GM12891 (cell line): Measurements from ENCODE around the gene NUAK2.
"Not testable (repeated sequence)": the region's sequence is repeated elsewhere in the genome, so short reads cannot be mapped to it uniquely, and the experiment has no call there.

ENCODE experiments used
- PAX5 ChIP-seq: IDR thresholded peaks from 2 replicates; pipeline ENCODE4 v1.6.1; 2011; ENCODE audit warnings: low read length, moderate library complexity, mild to moderate bottlenecking; ENCODE audit not compliant: insufficient read depth, severe bottlenecking
- POLR2A ChIP-seq: IDR thresholded peaks from 2 replicates; pipeline ENCODE4 v1.6.1; 2011; ENCODE audit warnings: low read depth, low read length, control low read depth
- POLR2AphosphoS5 ChIP-seq: IDR thresholded peaks from 2 replicates; pipeline ENCODE4 v1.6.1; 2011; ENCODE audit warnings: low read depth, low read length, control low read depth
- SPI1 ChIP-seq: IDR thresholded peaks from 2 replicates; pipeline ENCODE4 v1.6.1; 2011; ENCODE audit warnings: low read depth, low read length, control low read depth
- TAF1 ChIP-seq: IDR thresholded peaks from 2 replicates; pipeline ENCODE4 v1.6.1; 2011; ENCODE audit warnings: low read depth, low read length, control low read depth

- not testable (repeated sequence) for TF ChIP-seq POLR2A, POLR2AphosphoS5, TAF1, SPI1, PAX5
Observed at GRCh38 chr1:205297546-205298177, 23.9 kb downstream of the NUAK2 start.
